Cortex of kidney (tissue), 1 donor: Measurements from ENCODE around the gene ITGA3.

ENCODE experiments used
- DNase-seq: peaks from one replicate; lab custom pipeline; 2025; lab: John Stamatoyannopoulos, UW

ITGA3 gene

GRCh38 chr17:50072130-50072529 lies 16.2 kb downstream of the ITGA3 start:
- no peak for DNase-seq

- DNase-seq: no peak
Observed at GRCh38 chr17:50072925-50073324, 17.0 kb downstream of the ITGA3 start.

- DNase-seq: no peak
Observed at GRCh38 chr17:50074227-50074626, 18.3 kb downstream of the ITGA3 start.

GRCh38 chr17:50075446-50076032 lies 19.6 kb downstream of the ITGA3 start:
- DNase-seq: no peak

GRCh38 chr17:50076221-50076590 lies 20.3 kb downstream of the ITGA3 start:
- no peak for DNase-seq

GRCh38 chr17:50076591-50077235 lies 20.8 kb downstream of the ITGA3 start:
- no peak for DNase-seq

- DNase-seq: no peak
Observed at GRCh38 chr17:50078430-50078829, 22.5 kb downstream of the ITGA3 start.

- no peak for DNase-seq
Observed at GRCh38 chr17:50079334-50080095, 23.6 kb downstream of the ITGA3 start.

GRCh38 chr17:50080096-50080480 lies 24.2 kb downstream of the ITGA3 start:
- DNase-seq: no peak

GRCh38 chr17:50080827-50081226 lies 24.9 kb downstream of the ITGA3 start:
- no peak for DNase-seq

- DNase-seq: no peak
Observed at GRCh38 chr17:50081757-50082156, 25.8 kb downstream of the ITGA3 start.

- no peak for DNase-seq
Observed at GRCh38 chr17:50087246-50087911, 31.5 kb downstream of the ITGA3 start.

- DNase-seq: no peak
Observed at GRCh38 chr17:50087912-50088405, 32.0 kb downstream of the ITGA3 start.

GRCh38 chr17:50088952-50089825 lies 33.3 kb downstream of the ITGA3 start:
- no peak for DNase-seq

GRCh38 chr17:50090071-50090470 lies 34.2 kb downstream of the ITGA3 start:
- DNase-seq: no peak

GRCh38 chr17:50090971-50091917 lies 35.3 kb downstream of the ITGA3 start:
- DNase-seq: no peak

GRCh38 chr17:50091918-50092285 lies 36.0 kb downstream of the ITGA3 start:
- no peak for DNase-seq

- DNase-seq: no peak
Observed at GRCh38 chr17:50093246-50093645, 37.3 kb downstream of the ITGA3 start.

- no peak for DNase-seq
Observed at GRCh38 chr17:50093807-50094206, 37.9 kb downstream of the ITGA3 start.

- DNase-seq: no peak
Observed at GRCh38 chr17:50094243-50094752, 38.4 kb downstream of the ITGA3 start.
